Bronchial epithelial cell (primary cell): ENCODE data around the gene DIRAS3. TPM values are rescaled to one million over a fixed set of nuclear protein-coding genes. Genes with fewer than 3 reads are reported as not detected.

Experiments used
- DNase-seq: peaks from one replicate; pipeline ENCODE4 v3.0.0-alpha.2; 2010; ENCODE audit warnings: low read depth
- FAIRE-seq: peaks from 2 replicates; lab custom pipeline; 2011; peaks lifted over from hg19 to GRCh38; lab: Jason Lieb, UNC
- H3K27me3 ChIP-seq: 2 replicates; pipeline ENCODE4 v1.5.1; 2011; ENCODE audit warnings: low read length; ENCODE audit not compliant: control insufficient read depth, insufficient read depth
- H3K36me3 ChIP-seq: 2 replicates; pipeline ENCODE4 v1.5.1; 2011; ENCODE audit warnings: low read length; ENCODE audit not compliant: control insufficient read depth, insufficient read depth
- H3K4me3 ChIP-seq: 2 replicates; pipeline ENCODE4 v1.5.1; 2011; ENCODE audit warnings: mild to moderate bottlenecking, low read depth, low read length, control low read depth
- total RNA-seq: library from RNA; depleted of rRNA; stranded (reverse); fragments of >200 nt; gene quantifications from 2 replicates; pipeline ENCODE4 v1.2.1, GENCODE V29; 2014
- TF ChIP-seq, protein P1 (sequence below): IDR thresholded peaks from 2 replicates; pipeline ENCODE4 v1.5.1; 2011; ENCODE audit warnings: mild to moderate bottlenecking, moderate library complexity, low read length, control low read depth, inconsistent platforms; ENCODE audit not compliant: insufficient read depth, severe bottlenecking

DIRAS3 gene
- total RNA-seq, 1 donor from 2014 or later: under 0.01 TPM

DNA sequence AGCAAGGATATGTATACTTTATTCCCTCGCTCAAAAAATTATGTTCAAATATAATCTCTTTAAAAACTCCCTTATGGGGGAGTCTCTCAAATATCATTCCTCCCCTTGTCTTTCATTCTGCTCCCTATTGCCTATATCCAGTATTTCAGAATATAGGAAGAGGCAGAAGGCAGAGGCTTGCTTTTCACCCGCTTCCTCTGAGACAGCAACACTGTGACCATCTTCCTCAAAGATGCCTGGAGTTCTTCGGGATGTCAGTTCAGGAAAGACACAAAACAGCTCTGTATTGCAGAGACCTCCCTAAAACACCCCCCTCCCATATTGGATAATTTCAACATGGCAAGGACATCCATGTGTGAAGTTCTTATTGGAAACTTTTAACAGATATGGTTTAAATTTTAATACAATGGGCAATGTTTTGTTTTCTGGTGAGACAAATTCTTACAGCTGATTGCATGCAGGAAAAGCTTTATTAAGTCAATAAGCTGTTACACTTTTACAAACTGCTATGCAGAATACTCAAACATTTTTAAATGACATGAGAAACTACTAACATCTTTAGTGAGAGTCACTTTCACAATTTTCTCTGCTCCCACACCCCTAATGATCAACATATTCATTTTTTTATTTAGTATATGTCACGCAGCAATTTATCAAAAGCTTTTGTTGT lies 4.8 kb downstream of the DIRAS3 start:
- TF ChIP-seq, protein P1, sequence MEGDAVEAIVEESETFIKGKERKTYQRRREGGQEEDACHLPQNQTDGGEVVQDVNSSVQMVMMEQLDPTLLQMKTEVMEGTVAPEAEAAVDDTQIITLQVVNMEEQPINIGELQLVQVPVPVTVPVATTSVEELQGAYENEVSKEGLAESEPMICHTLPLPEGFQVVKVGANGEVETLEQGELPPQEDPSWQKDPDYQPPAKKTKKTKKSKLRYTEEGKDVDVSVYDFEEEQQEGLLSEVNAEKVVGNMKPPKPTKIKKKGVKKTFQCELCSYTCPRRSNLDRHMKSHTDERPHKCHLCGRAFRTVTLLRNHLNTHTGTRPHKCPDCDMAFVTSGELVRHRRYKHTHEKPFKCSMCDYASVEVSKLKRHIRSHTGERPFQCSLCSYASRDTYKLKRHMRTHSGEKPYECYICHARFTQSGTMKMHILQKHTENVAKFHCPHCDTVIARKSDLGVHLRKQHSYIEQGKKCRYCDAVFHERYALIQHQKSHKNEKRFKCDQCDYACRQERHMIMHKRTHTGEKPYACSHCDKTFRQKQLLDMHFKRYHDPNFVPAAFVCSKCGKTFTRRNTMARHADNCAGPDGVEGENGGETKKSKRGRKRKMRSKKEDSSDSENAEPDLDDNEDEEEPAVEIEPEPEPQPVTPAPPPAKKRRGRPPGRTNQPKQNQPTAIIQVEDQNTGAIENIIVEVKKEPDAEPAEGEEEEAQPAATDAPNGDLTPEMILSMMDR: no peak
- FAIRE-seq: no peak

DNA sequence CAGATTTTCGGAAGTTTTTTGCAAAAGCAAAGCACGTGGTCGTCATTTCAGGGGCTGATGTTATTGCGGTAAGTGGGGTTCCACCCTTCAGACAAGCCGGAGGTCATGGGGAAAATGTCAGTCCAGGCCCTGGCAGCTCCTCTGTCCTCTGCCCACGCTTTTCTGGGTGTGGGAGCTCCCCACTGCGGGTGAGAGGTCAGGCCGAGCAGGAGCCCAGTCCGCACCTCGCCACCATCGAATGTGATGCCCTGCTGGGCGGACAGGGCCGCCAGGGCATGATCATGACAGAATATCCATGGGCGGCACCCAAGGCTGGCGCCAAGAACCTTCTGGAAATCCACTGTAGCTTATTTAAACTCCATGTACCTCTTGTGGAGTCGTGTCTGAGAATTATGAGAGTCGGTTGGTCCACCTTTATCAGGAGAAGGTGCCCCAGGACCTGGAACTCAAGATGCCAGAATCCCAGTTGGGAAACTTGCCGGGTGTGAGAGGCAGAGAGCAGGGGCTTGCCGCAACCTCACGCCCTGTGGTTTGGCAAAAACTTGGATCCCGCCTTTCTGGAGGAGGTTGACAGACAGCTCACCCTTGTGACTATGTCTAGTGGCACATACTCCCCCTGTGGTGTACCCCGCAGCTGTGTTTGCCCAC lies 6.9 kb downstream of the DIRAS3 start:
- no peaks in the 10 kb centered on the region for H3K36me3 ChIP-seq
- DNase-seq: no peak
- FAIRE-seq: no peak
- TF ChIP-seq, protein P1: no peak
- no peaks in the 10 kb centered on the region for H3K27me3 ChIP-seq
- no peak overlapping the region for H3K4me3 ChIP-seq

More for the DNA sequence above, 4.8 kb downstream of the DIRAS3 start:
- H3K36me3 ChIP-seq: no peaks in the 10 kb centered on the region
- no peak for DNase-seq
- no peaks in the 10 kb centered on the region for H3K27me3 ChIP-seq
- no peak overlapping the region for H3K4me3 ChIP-seq

DNA sequence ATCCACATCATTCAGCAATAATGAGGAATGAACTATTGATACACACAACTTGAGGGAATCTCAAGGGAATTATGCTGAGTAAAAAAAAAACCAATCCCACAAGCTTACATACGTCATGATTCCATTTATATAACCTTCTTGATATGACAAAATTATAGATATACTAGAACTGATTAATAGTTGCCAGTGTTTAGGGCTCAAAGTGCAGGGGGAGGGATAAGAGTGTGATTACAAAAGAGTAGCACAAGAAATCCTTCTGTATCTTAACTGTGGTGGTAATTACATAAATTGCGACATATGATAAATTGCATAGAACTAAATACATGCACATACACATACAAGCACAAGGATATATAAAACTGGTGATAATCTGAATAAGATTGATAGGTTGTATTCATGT lies 13.5 kb downstream of the DIRAS3 start:
- no peaks in the 10 kb centered on the region for H3K36me3 ChIP-seq
- no peak for FAIRE-seq
- no peaks in the 10 kb centered on the region for H3K27me3 ChIP-seq
- TF ChIP-seq, protein P1: no peak
- DNase-seq: no peak
- H3K4me3 ChIP-seq: no peak overlapping the region

DNA sequence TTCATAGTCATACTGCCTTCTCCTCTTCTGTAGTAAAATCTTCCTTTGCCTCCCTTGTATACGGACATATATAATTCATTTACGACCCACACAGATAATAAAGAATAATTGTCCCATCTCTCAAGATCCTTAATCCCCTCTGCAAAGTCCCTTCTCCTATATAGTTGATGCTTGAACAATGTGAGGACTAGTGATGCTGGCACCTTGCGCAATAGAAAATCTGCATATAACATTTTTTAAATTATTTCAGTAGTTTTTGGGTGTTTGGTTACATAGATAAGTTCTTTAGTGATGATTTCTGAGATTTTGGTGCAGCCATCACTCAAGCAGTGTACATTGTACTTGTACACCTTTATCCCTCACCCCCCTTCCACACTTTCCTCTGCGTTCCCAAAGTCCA lies 21.0 kb downstream of the DIRAS3 start:
- FAIRE-seq: no peak
- DNase-seq: no peak
- H3K4me3 ChIP-seq: no peak overlapping the region
- no peaks in the 10 kb centered on the region for H3K36me3 ChIP-seq
- H3K27me3 ChIP-seq: no peaks in the 10 kb centered on the region
- TF ChIP-seq, protein P1: no peak

DNA sequence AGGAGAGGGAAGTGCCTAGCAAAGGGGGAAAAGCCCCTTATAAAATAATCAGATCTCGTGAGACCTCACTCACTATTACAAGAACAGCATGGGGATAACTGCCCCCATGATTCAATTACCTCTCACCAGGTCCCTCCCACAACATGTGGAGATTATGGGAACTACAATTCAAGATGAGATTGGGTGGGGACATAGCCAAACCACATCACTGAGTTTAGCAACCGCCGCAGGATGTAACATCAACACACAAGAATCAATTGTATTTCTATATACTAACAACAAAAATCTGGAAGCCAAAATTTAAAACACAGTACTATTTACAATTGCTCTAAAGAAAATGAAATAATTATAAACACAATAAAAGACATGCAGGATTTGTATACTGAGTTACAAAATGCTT lies 21.9 kb downstream of the DIRAS3 start:
- no peak for DNase-seq
- H3K36me3 ChIP-seq: no peaks in the 10 kb centered on the region
- no peaks in the 10 kb centered on the region for H3K27me3 ChIP-seq
- no peak overlapping the region for H3K4me3 ChIP-seq
- TF ChIP-seq, protein P1: no peak
- FAIRE-seq: no peak
